H9 (cell line): ENCODE results near the gene UPB1. TPM values are rescaled to one million over a fixed set of nuclear protein-coding genes. Genes with fewer than 3 reads are reported as not detected.

Experiments used
- DNase-seq: peaks from one replicate; pipeline ENCODE4 v3.0.0-alpha.2; 2017
- H2AFZ ChIP-seq: one replicate; pipeline ENCODE4 v1.6.1; 2013; ENCODE audit warnings: mild to moderate bottlenecking, low read length, control low read depth, moderate library complexity
- H2AK5ac ChIP-seq: 2 replicates; pipeline ENCODE4 v1.6.1; 2013; ENCODE audit warnings: low read length, control low read depth, mixed read lengths; ENCODE audit not compliant: insufficient read length
- H2BK120ac ChIP-seq: one replicate; pipeline ENCODE4 v1.6.1; 2013; ENCODE audit warnings: low read depth, mild to moderate bottlenecking, low read length, control low read depth, inconsistent platforms; ENCODE audit not compliant: poor library complexity, severe bottlenecking
- H2BK12ac ChIP-seq: 2 replicates; pipeline ENCODE4 v1.6.1; 2013; ENCODE audit warnings: low read length, control low read depth, mixed read lengths, low read depth; ENCODE audit not compliant: insufficient read length
- H2BK15ac ChIP-seq: 2 replicates; pipeline ENCODE4 v1.6.1; 2013; ENCODE audit warnings: low read depth, low read length, control low read depth
- H2BK20ac ChIP-seq: one replicate; pipeline ENCODE4 v1.6.1; 2013; ENCODE audit warnings: low read depth, mild to moderate bottlenecking, low read length, control low read depth, inconsistent platforms; ENCODE audit not compliant: poor library complexity, severe bottlenecking
- H2BK5ac ChIP-seq: 2 replicates; pipeline ENCODE4 v1.6.1; 2013; ENCODE audit warnings: low read length, control low read depth, mixed read lengths; ENCODE audit not compliant: insufficient read length
- H3K14ac ChIP-seq: 2 replicates; pipeline ENCODE4 v1.6.1; 2013; ENCODE audit warnings: low read length, control low read depth; ENCODE audit not compliant: insufficient read depth
- H3K18ac ChIP-seq: 2 replicates; pipeline ENCODE4 v1.6.1; 2013; ENCODE audit warnings: low read depth, mild to moderate bottlenecking, mixed read lengths, low read length, control low read depth; ENCODE audit not compliant: insufficient read length
- H3K23ac ChIP-seq: 2 replicates; pipeline ENCODE4 v1.6.1; 2013; ENCODE audit warnings: low read length, control low read depth, mixed read lengths, low read depth; ENCODE audit not compliant: insufficient read length
- H3K23me2 ChIP-seq: 2 replicates; pipeline ENCODE4 v1.6.1; 2013; ENCODE audit warnings: low read depth, mild to moderate bottlenecking, mixed read lengths, low read length, control low read depth; ENCODE audit not compliant: insufficient read length, poor library complexity, severe bottlenecking
- H3K27ac ChIP-seq: 2 replicates; pipeline ENCODE4 v1.5.1; 2013; ENCODE audit warnings: low read length, control low read depth, mixed read lengths, low read depth; ENCODE audit not compliant: insufficient read length
- H3K27me3 ChIP-seq: 2 replicates; pipeline ENCODE4 v1.6.1; 2013; ENCODE audit warnings: low read length, control low read depth, inconsistent platforms; ENCODE audit not compliant: insufficient read depth
- H3K4ac ChIP-seq: 2 replicates; pipeline ENCODE4 v1.6.1; 2013; ENCODE audit warnings: low read depth, mild to moderate bottlenecking, control low read depth, inconsistent platforms, low read length, moderate library complexity
- H3K4me1 ChIP-seq: 2 replicates; pipeline ENCODE4 v1.6.1; 2013; ENCODE audit warnings: low read length, control low read depth, inconsistent platforms; ENCODE audit not compliant: insufficient read depth
- H3K4me2 ChIP-seq: 2 replicates; pipeline ENCODE4 v1.6.1; 2013; ENCODE audit warnings: low read length, control low read depth, mixed read lengths; ENCODE audit not compliant: insufficient read length, insufficient read depth
- H3K56ac ChIP-seq: 2 replicates; pipeline ENCODE4 v1.6.1; 2013; ENCODE audit warnings: low read depth, mild to moderate bottlenecking, mixed read lengths, low read length, control low read depth; ENCODE audit not compliant: insufficient read length
- H3K79me1 ChIP-seq: 2 replicates; pipeline ENCODE4 v1.6.1; 2013; ENCODE audit warnings: low read depth, mild to moderate bottlenecking, moderate library complexity, low read length, control low read depth, inconsistent platforms; ENCODE audit not compliant: insufficient read depth, poor library complexity, severe bottlenecking
- H3K79me2 ChIP-seq: 2 replicates; pipeline ENCODE4 v1.6.1; 2013; ENCODE audit warnings: low read length, control low read depth, inconsistent platforms; ENCODE audit not compliant: insufficient read depth
- H3K9ac ChIP-seq: 2 replicates; pipeline ENCODE4 v1.6.1; 2013; ENCODE audit warnings: low read length, control low read depth, mixed read lengths; ENCODE audit not compliant: insufficient read length; ENCODE audit errors: extremely low read depth
- H3K9me3 ChIP-seq: one replicate; pipeline ENCODE4 v1.6.1; 2013; ENCODE audit warnings: low read depth, low read length, inconsistent platforms; ENCODE audit not compliant: control insufficient read depth
- H3T11ph ChIP-seq: one replicate; pipeline ENCODE4 v1.6.1; 2013; ENCODE audit warnings: mild to moderate bottlenecking, low read length, control low read depth, inconsistent platforms
- H4K20me1 ChIP-seq: one replicate; pipeline ENCODE4 v1.6.1; 2013; ENCODE audit not compliant: control insufficient read depth, insufficient read length, insufficient read depth
- H4K5ac ChIP-seq: 2 replicates; pipeline ENCODE4 v1.6.1; 2013; ENCODE audit warnings: low read depth, mild to moderate bottlenecking, mixed read lengths, low read length, control low read depth; ENCODE audit not compliant: insufficient read length
- H4K8ac ChIP-seq: replicated peaks from 2 replicates; pipeline ENCODE4 v1.6.1; 2013; ENCODE audit warnings: low read length, control low read depth, mixed read lengths, low read depth; ENCODE audit not compliant: insufficient read length
- H4K91ac ChIP-seq: 2 replicates; pipeline ENCODE4 v1.6.1; 2013; ENCODE audit warnings: low read depth, mild to moderate bottlenecking, moderate library complexity, mixed read lengths, low read length, control low read depth; ENCODE audit not compliant: insufficient read length
- H3K27ac Mint-ChIP-seq, 3 experiments: 2 replicates in 2 of 3; 3 replicates in 1 of 3; pipeline ENCODE4 v1.8.0; 2020 to 2021; ENCODE audit warnings: mixed read lengths in 3 of 3, mild to moderate bottlenecking in 1 of 3, moderate library complexity in 1 of 3
- H3K27me3 Mint-ChIP-seq: 2 replicates; pipeline ENCODE4 v1.8.0; 2021; ENCODE audit warnings: low read depth, mild to moderate bottlenecking, moderate library complexity, mixed read lengths
- H3K36me3 Mint-ChIP-seq, 3 experiments: 2 replicates in 2 of 3; 3 replicates in 1 of 3; pipeline ENCODE4 v1.8.0; 2020 to 2021; ENCODE audit warnings: low read depth in 3 of 3, mixed read lengths in 3 of 3; ENCODE audit not compliant: insufficient read depth in 1 of 3
- H3K4me1 Mint-ChIP-seq, 2 experiments: 2 replicates each; pipeline ENCODE4 v1.8.0; 2020; ENCODE audit warnings: mixed read lengths in 2 of 2
- H3K4me3 Mint-ChIP-seq, 2 experiments: 2 replicates in 1 of 2; 3 replicates in 1 of 2; pipeline ENCODE4 v1.8.0; 2020 to 2021; ENCODE audit warnings: mild to moderate bottlenecking in 2 of 2, mixed read lengths in 2 of 2, moderate library complexity in 1 of 2
- H3K9me3 Mint-ChIP-seq, 2 experiments: 2 replicates in 1 of 2; 3 replicates in 1 of 2; pipeline ENCODE4 v1.8.0; 2020; ENCODE audit warnings: mild to moderate bottlenecking in 2 of 2, mixed read lengths in 2 of 2, moderate library complexity in 1 of 2
- WGBS: extraction: QIAGEN DNeasy Blood & Tissue Kit; methylation state at CpG from one replicate; pipeline ENCODE4 v1.1.7; 2013; ENCODE audit warnings: missing lambda C conversion rate, low lambda C conversion rate, mixed read lengths; ENCODE audit not compliant: insufficient read length; ENCODE audit errors: extremely low coverage; 5-methylcytosine and 5-hydroxymethylcytosine counted together
- total RNA-seq: library from RNA; stranded (reverse); gene quantifications from 2 replicates; pipeline ENCODE4 v1.2.1, GENCODE V29; 2021
- TF ChIP-seq, protein P1 (sequence below): fragments of 200-600 bp; sonication (generic); conservative IDR thresholded peaks from 3 replicates; pipeline ENCODE4 v1.8.0; 2021; ENCODE audit warnings: antibody characterized with exemption, mild to moderate bottlenecking

UPB1 gene
- total RNA-seq, 1 experiment from 2014 or later = not detected

- Histone ChIP-seq H4K5ac (no peak overlapping the region), H2BK5ac (no peak overlapping the region), H3K27ac (no peak overlapping the region), H2BK20ac (no peak overlapping the region), H2AK5ac (no peak overlapping the region), H3K9me3 (no peaks in the 10 kb centered on the region), H4K8ac (no peak overlapping the region), H3K23ac (no peak overlapping the region), H3K4ac (no peak overlapping the region), H3K4me2 (no peak overlapping the region), H3K14ac (no peak overlapping the region), H3T11ph (no peak overlapping the region), H3K23me2 (no peaks in the 10 kb centered on the region), H3K18ac (no peak overlapping the region), H2BK120ac (no peak overlapping the region), H3K79me2 (no peaks in the 10 kb centered on the region), H3K4me1 (no peaks in the 10 kb centered on the region; the same call in 1 of the 2 replicates), H4K91ac (no peak overlapping the region), H3K56ac (no peak overlapping the region), H3K27me3 (no peaks in the 10 kb centered on the region), H3K9ac (no peak overlapping the region), H3K79me1 (no peaks in the 10 kb centered on the region), H4K20me1 (no peaks in the 10 kb centered on the region), H2AFZ (no peak overlapping the region), H2BK12ac (no peak overlapping the region), H2BK15ac (no peak overlapping the region)
- no peak overlapping the region for H3K27ac Mint-ChIP-seq
- no peaks in the 10 kb centered on the region for H3K9me3 Mint-ChIP-seq
- TF ChIP-seq, protein P1, sequence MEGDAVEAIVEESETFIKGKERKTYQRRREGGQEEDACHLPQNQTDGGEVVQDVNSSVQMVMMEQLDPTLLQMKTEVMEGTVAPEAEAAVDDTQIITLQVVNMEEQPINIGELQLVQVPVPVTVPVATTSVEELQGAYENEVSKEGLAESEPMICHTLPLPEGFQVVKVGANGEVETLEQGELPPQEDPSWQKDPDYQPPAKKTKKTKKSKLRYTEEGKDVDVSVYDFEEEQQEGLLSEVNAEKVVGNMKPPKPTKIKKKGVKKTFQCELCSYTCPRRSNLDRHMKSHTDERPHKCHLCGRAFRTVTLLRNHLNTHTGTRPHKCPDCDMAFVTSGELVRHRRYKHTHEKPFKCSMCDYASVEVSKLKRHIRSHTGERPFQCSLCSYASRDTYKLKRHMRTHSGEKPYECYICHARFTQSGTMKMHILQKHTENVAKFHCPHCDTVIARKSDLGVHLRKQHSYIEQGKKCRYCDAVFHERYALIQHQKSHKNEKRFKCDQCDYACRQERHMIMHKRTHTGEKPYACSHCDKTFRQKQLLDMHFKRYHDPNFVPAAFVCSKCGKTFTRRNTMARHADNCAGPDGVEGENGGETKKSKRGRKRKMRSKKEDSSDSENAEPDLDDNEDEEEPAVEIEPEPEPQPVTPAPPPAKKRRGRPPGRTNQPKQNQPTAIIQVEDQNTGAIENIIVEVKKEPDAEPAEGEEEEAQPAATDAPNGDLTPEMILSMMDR = no peak
- WGBS = no CpG with 5 or more reads among the region's 2 CpGs
- DNase-seq = no peak
- H3K27me3 Mint-ChIP-seq = peaks cover 2% of the 10 kb centered on the region
- H3K4me3 Mint-ChIP-seq = no peak overlapping the region
- peaks cover 25 to 31% of the 10 kb centered on the region in 2 experiments for H3K4me1 Mint-ChIP-seq
- H3K36me3 Mint-ChIP-seq = no peaks in the 10 kb centered on the region; a peak in 1 of 7 replicates
These were observed 22.3 kb downstream of the UPB1 start for GRCh38 chr22:24517446-24517845.
